SK-N-SH treated with all-trans-retinoic acid at 6 μM for 48 hours (cell line): ENCODE results near the gene DENND1A.

Source experiments
- ARNTL ChIP-seq: fragments of 450-650 bp; formaldehyde crosslinking; IDR thresholded peaks from 2 replicates; pipeline ENCODE4 v1.5.0; 2020; ENCODE audit warnings: low read depth, mild to moderate bottlenecking, moderate library complexity, borderline replicate concordance
- OSR1 ChIP-seq: fragments of 250-450 bp; sonication (Bioruptor Pico); IDR thresholded peaks from 2 replicates; pipeline ENCODE4 v1.8.0; 2022; ENCODE audit warnings: moderate library complexity, mild to moderate bottlenecking, inconsistent platforms
- PATZ1 ChIP-seq: fragments of 250-450 bp; sonication (Bioruptor Pico); IDR thresholded peaks from 2 replicates; pipeline ENCODE4 v1.8.0; 2020; ENCODE audit warnings: mild to moderate bottlenecking, moderate library complexity, borderline replicate concordance
- SNAI2 ChIP-seq: fragments of 250-450 bp; sonication (Bioruptor Pico); IDR thresholded peaks from 2 replicates; pipeline ENCODE4 v1.5.0; 2020; ENCODE audit warnings: mild to moderate bottlenecking, moderate library complexity
- ZC3H10 ChIP-seq: fragments of 250-450 bp; sonication (Bioruptor Pico); IDR thresholded peaks from 2 replicates; pipeline ENCODE4 v1.5.1; 2021; ENCODE audit warnings: mild to moderate bottlenecking, moderate library complexity
- ZFP3 ChIP-seq: fragments of 250-450 bp; sonication (Bioruptor Pico); IDR thresholded peaks from 2 replicates; pipeline ENCODE4 v1.5.0; 2020; ENCODE audit warnings: mild to moderate bottlenecking, moderate library complexity
- ZNF565 ChIP-seq: fragments of 450-650 bp; formaldehyde crosslinking; conservative IDR thresholded peaks from 2 replicates; pipeline ENCODE4 v1.5.0; 2020; ENCODE audit warnings: low read depth, mild to moderate bottlenecking, moderate library complexity
- ZNF70 ChIP-seq: fragments of 450-650 bp; formaldehyde crosslinking; IDR thresholded peaks from 2 replicates; pipeline ENCODE4 v1.5.0; 2020; ENCODE audit warnings: mild to moderate bottlenecking, moderate library complexity

- no peak for TF ChIP-seq ZNF70 (CRISPR knock-in tag)
- TF ChIP-seq ZC3H10 (CRISPR knock-in tag), result no peak
- no peak for TF ChIP-seq ZFP3 (CRISPR knock-in tag)
- TF ChIP-seq PATZ1 (CRISPR knock-in tag), result no peak
- no peak for TF ChIP-seq ZNF565 (CRISPR knock-in tag)
- TF ChIP-seq ARNTL, result no peak
- no peak for TF ChIP-seq SNAI2
- TF ChIP-seq OSR1 (CRISPR knock-in tag), result no peak
These were observed 457.9 kb downstream of the DENND1A start for GRCh38 chr9:123471843-123472570.
